IPS-18c (cell line): Measurements from ENCODE around the gene KIF5A.

ENCODE experiments used
- H3K4me3 ChIP-seq: 2 replicates; pipeline ENCODE4 v1.7.0; 2013; ENCODE audit warnings: low read depth, mild to moderate bottlenecking, low read length, moderate library complexity; ENCODE audit not compliant: insufficient read depth
- H3K9me3 ChIP-seq: one replicate; pipeline ENCODE4 v1.6.1; 2013; ENCODE audit warnings: mild to moderate bottlenecking, low read length, moderate library complexity; ENCODE audit not compliant: control insufficient read depth, insufficient read depth

KIF5A gene

GRCh38 chr12:57626111-57626920 is 76.5 kb downstream of the KIF5A start:
- peaks cover 2% of the 10 kb centered on the region for H3K9me3 ChIP-seq
- H3K4me3 ChIP-seq = no peak overlapping the region

- peak overlapping the region; percentile 38; the same call in 1 of the 2 replicates for H3K4me3 ChIP-seq
- peaks cover 2% of the 10 kb centered on the region for H3K9me3 ChIP-seq
These were observed 77.1 kb downstream of the KIF5A start for GRCh38 chr12:57626921-57627445.

- peak overlapping the region; percentile 38 for H3K4me3 ChIP-seq
- H3K9me3 ChIP-seq = peaks cover 2% of the 10 kb centered on the region
These were observed 77.8 kb downstream of the KIF5A start for GRCh38 chr12:57627501-57628279.

DNA sequence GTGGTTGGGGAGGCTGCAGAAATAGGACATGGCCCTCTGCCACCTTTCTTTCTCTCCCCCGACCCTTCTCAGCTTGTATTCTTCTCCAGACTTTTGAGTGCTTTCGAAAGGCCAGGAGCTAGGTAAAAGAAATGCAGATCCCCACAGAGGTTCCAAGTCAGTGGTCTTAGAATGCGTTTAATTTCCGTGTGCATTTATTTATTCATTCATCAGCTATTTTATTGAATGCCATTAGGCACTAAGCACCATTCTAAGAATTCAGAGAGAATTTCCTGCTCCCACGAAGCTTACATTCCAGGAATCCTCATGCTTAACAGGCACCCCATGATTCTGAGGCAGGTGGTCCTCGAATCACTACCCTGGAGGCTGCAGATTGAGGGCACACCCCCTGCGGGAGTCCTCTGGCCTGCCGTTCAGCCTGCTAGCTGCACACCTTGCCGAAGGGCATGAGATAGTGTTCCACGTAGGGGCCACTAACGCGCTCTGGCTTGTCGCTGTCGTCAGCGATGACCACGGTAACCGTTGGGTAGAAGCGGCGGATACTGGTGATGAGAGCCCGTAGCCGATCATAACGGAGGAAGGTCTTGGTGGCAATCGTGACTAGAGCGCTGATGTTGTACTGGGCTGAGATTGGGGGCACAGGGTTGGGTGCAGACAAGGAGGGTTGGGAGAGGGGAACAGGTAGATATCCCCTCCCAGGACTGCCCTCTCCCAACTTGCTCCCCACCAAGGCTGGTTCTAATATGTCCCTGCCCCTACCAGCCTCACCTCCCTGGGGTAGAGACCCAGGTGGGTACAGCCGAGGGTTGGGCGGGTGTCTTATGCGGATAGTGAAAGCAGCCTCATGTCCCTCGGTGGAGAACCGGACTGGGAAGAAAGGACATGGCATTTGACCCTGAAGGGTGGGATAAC is 78.7 kb downstream of the KIF5A start:
- H3K9me3 ChIP-seq = peaks cover 2% of the 10 kb centered on the region
- peak overlapping the region; percentile 38; the same call in 1 of the 2 replicates for H3K4me3 ChIP-seq

- Histone ChIP-seq H3K9me3 (peaks cover 2% of the 10 kb centered on the region), H3K4me3 (no peak overlapping the region)
These were observed 80.1 kb downstream of the KIF5A start for GRCh38 chr12:57629897-57630471.

DNA sequence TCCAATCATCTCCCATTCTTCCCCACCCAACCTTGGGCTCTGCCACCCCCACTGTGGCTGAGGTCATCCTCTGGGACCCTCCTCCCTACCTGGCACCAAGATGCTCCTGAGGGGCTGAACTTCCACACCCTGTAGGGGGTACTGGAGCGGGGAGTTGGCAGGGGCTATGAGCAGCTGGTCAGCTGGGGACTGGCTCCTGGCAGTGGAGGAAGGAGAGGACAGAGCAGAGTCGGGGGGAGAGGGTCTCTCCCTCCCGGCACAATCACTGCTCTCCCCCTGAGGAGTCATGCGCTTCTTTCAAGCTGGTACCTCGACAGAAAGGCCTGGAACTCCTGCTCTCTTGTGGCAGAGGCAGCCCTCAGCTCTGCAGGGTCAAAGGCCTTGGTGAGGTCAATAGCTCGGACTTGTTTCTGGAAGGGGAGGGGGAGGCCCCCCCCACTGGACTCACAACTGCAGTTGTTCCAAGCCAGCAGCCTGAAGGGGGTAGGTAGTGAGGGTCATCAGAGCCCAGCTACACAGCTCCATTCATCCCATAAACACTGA is 81.1 kb downstream of the KIF5A start:
- H3K4me3 ChIP-seq = 0 out of 2 replicates have a peak overlapping the region, but pooled peaks have one; percentile 55
- peaks cover 2% of the 10 kb centered on the region for H3K9me3 ChIP-seq

- H3K4me3 ChIP-seq = peak overlapping the region; percentile 55
These were observed 81.8 kb downstream of the KIF5A start for GRCh38 chr12:57631566-57632072.

DNA sequence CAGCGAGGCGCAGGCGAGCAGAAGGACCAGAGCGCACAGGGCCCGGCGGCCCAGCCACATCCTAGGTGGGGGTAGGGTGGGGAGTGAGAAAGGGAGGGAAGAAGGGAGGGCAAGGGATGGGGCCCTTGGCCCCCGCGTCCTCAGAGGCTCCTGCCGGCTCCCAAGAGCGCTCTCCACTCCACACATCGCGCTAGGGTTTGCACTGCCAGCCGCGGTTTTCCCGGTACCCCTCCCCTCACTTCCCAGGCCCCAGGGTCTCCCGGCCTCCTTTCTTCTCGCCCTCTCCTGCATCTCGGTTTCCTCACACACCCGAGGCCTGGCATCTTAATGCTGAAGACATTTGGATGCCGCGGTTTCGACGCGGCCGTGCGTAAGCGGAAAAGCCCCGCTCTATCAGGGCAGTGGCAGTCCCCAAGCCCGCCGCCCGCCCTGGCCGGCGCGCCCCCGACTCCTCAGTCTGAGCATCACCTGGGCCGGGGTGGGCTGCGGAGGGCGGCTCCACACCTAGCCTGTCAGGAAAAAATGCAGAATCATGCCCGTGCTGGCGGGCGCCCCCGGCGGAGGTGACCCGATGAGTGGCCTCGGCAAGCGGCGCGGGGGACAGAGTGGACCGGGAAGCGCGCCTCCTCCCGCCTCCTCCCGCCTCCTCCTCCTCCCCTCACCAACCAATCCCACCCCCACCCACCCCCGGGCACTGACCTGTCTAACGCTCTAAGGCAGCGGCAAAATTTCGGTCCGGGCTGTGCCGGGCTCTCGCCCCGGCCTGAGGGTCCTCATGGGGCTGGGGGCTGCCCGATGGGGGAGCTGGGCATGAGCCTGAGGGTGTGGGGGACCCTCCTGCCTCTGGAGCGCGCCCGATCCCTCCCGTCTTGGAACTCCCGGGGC is 82.5 kb downstream of the KIF5A start:
- peaks cover 2% of the 10 kb centered on the region for H3K9me3 ChIP-seq
- H3K4me3 ChIP-seq = peak overlapping the region; percentile 55

More at GRCh38 chr12:57631566-57632072, 81.8 kb downstream of the KIF5A start:
- H3K9me3 ChIP-seq = peaks cover 2% of the 10 kb centered on the region

- Histone ChIP-seq H3K4me3 (peak within 1 kb of the TSS; percentile 55), H3K9me3 (no peaks in the 10 kb centered on the region)
These were observed 83.4 kb downstream of the KIF5A start, which contains the start of gene B4GALNT1 for GRCh38 chr12:57632958-57633840. Gene B4GALNT1, minus strand, starts transcription at chr12:57633201. Its CDS starts 1,069 bp downstream, at chr12:57632132.
